Measurements from ENCODE around the gene KIAA1328. TPM values are rescaled to one million over a fixed set of nuclear protein-coding genes. Genes with fewer than 3 reads are reported as not detected.

Gene KIAA1328
- 10 to 100 TPM; 23.4 to 53.3 (median 26.8) TPM for total RNA-seq

GRCh38 chr18:36828630-36829361, at the start of gene KIAA1328, which contains the start of gene TPGS2:
Gene KIAA1328 (plus strand): TSS chr18:36829127. CDS start chr18:36829139, 12 bp downstream.
Gene TPGS2 (minus strand): TSS chr18:36829002. CDS start chr18:36828767, 235 bp downstream.
- no peaks in the 10 kb centered on the region for H3K36me3 ChIP-seq
- H3K27me3 ChIP-seq = no peaks in the 10 kb centered on the region
- WGBS, 2 donors = 0 to 1% methylated on average over 39 to 74 of the region's 83 CpGs
- H3K27ac ChIP-seq = peak within 1 kb of the TSS; percentile 85 to 95 (median 89)
- TF ChIP-seq CTCF (IDR thresholded peaks at IDR 0.05) (peak in 4 of 5 experiments; percentile 25 to 34 (median 26)), POLR2A (IDR thresholded peaks at IDR 0.05) (peak in 1 of 2 donors; percentile 52), EP300 (IDR thresholded peaks at IDR 0.05) (peak in 1 of 2 donors; percentile 60)
- H3K9me3 ChIP-seq = no peaks in the 10 kb centered on the region
- peaks cover 0 to 39% (median 7%) of the 10 kb centered on the region in 4 donors for H3K4me1 ChIP-seq
- DNase-seq (ENCODE audit: low spot score in 2 of 2) = peak; percentile 68 to 71
- peak within 1 kb of the TSS; percentile 84 to 99 (median 91) for H3K4me3 ChIP-seq

GRCh38 chr18:36780748-36781147, 48.2 kb upstream of the KIAA1328 start:
- no peak for DNase-seq (ENCODE audit: low spot score in 2 of 2)
- WGBS, 2 donors = 54 to 70% methylated on average over 2 of the region's 2 CpGs
- Histone ChIP-seq H3K36me3 (peaks cover 0 to 17% (median 0%) of the 10 kb centered on the region in 3 donors), H3K4me1 (no peaks in the 10 kb centered on the region), H3K9me3 (no peaks in the 10 kb centered on the region), H3K27ac (no peak overlapping the region), H3K4me3 (no peak overlapping the region), H3K27me3 (no peaks in the 10 kb centered on the region)
- TF ChIP-seq EP300 (IDR thresholded peaks at IDR 0.05) (no peak), POLR2A (IDR thresholded peaks at IDR 0.05) (no peak), CTCF (IDR thresholded peaks at IDR 0.05) (no peak)

GRCh38 chr18:36782710-36783109, 46.2 kb upstream of the KIAA1328 start:
- H3K27ac ChIP-seq = no peak overlapping the region
- H3K4me3 ChIP-seq = no peak overlapping the region
- DNase-seq (ENCODE audit: low spot score in 2 of 2) = no peak
- no peaks in the 10 kb centered on the region for H3K27me3 ChIP-seq
- no peaks in the 10 kb centered on the region for H3K9me3 ChIP-seq
- TF ChIP-seq EP300 (IDR thresholded peaks at IDR 0.05) (no peak), POLR2A (IDR thresholded peaks at IDR 0.05) (no peak), CTCF (IDR thresholded peaks at IDR 0.05) (no peak)
- 85 to 87% methylated on average over 9 of the region's 9 CpGs for WGBS, 2 donors
- H3K4me1 ChIP-seq = peaks cover 0 to 19% (median 3%) of the 10 kb centered on the region in 4 donors
- H3K36me3 ChIP-seq = peaks cover 0 to 17% (median 0%) of the 10 kb centered on the region in 3 donors

- Histone ChIP-seq H3K36me3 (peaks cover 0 to 20% (median 0%) of the 10 kb centered on the region in 3 donors), H3K27ac (no peak overlapping the region), H3K4me1 (peaks cover 0 to 21% (median 3%) of the 10 kb centered on the region in 4 donors), H3K9me3 (no peaks in the 10 kb centered on the region), H3K27me3 (no peaks in the 10 kb centered on the region), H3K4me3 (no peak overlapping the region)
- 92 to 96% methylated on average over 5 of the region's 5 CpGs for WGBS, 2 donors
- DNase-seq (ENCODE audit: low spot score in 2 of 2) = no peak
- TF ChIP-seq EP300 (IDR thresholded peaks at IDR 0.05) = no peak
- TF ChIP-seq CTCF (IDR thresholded peaks at IDR 0.05) = no peak
- no peak for TF ChIP-seq POLR2A (IDR thresholded peaks at IDR 0.05)
These were observed 45.1 kb upstream of the KIAA1328 start for GRCh38 chr18:36783792-36784191.

- TF ChIP-seq CTCF (IDR thresholded peaks at IDR 0.05) (no peak), EP300 (IDR thresholded peaks at IDR 0.05) (peak in 1 of 2 donors; percentile 74)
- peak; percentile 42 to 73 for DNase-seq (ENCODE audit: low spot score in 2 of 2)
- Histone ChIP-seq H3K27ac (peak overlapping the region in 3 of 4 donors; percentile 54 to 78 (median 74)), H3K27me3 (no peaks in the 10 kb centered on the region), H3K4me3 (no peak overlapping the region), H3K36me3 (peaks cover 0 to 34% (median 0%) of the 10 kb centered on the region in 3 donors), H3K4me1 (peaks cover 0 to 21% (median 3%) of the 10 kb centered on the region in 4 donors), H3K9me3 (no peaks in the 10 kb centered on the region)
- 18 to 28% methylated on average over 4 of the region's 4 CpGs for WGBS, 2 donors
These were observed 42.2 kb upstream of the KIAA1328 start for GRCh38 chr18:36786686-36787085.

Measured in tibial nerve (tissue), 4 donors.